Caco-2 (cell line): Measurements from ENCODE around the gene UGP2. TPM values are rescaled to one million over a fixed set of nuclear protein-coding genes. Genes with fewer than 3 reads are reported as not detected.

ENCODE experiments used
- BruUV-seq: library from RNA; stranded (reverse); fragments of 400-500 nt; replicated peaks from 2 replicates; lab custom pipeline; 2021; lab: Mats Ljungman, UMichigan
- CTCF ChIA-PET: fragments of 300-600 bp; sonication (Branson Sonifier 250); formaldehyde crosslinking; loops from one replicate; lab custom pipeline; 2022; ENCODE audit warnings: antibody characterized with exemption; lab: Charles Lee
- POLR2A ChIA-PET: fragments of 300-600 bp; sonication (Branson Sonifier 250); formaldehyde crosslinking; loops from one replicate; lab custom pipeline; 2022; ENCODE audit warnings: antibody characterized with exemption; lab: Charles Lee
- DNase-seq, 2 experiments: peaks; one replicate each; pipeline versions ENCODE4 v3.0.0 to v3.0.0-alpha.2; 2020 to 2022
- H3K27me3 ChIP-seq: replicated peaks from 2 replicates; pipeline ENCODE4 v1.6.0; 2011; ENCODE audit warnings: low read length; ENCODE audit not compliant: control insufficient read depth, insufficient read depth
- H3K36me3 ChIP-seq: 2 replicates; pipeline ENCODE4 v1.5.1; 2011; ENCODE audit warnings: low read length; ENCODE audit not compliant: control insufficient read depth, insufficient read depth
- H3K4me1 ChIP-seq: fragments of 250-450 bp; sonication (Bioruptor Pico); 2 replicates; pipeline ENCODE4 v1.5.1; 2020; ENCODE audit warnings: mild to moderate bottlenecking
- H3K4me3 ChIP-seq: 2 replicates; pipeline ENCODE4 v1.5.1; 2011; ENCODE audit warnings: low read depth, mild to moderate bottlenecking, control low read depth, low read length
- H3K9me3 ChIP-seq: fragments of 250-450 bp; sonication (Bioruptor Pico); 2 replicates; pipeline ENCODE4 v1.5.1; 2020; ENCODE audit warnings: mild to moderate bottlenecking, moderate library complexity
- H3K27ac Mint-ChIP-seq: one replicate; pipeline ENCODE4 v1.8.0; 2022; ENCODE audit warnings: mixed read lengths; ENCODE audit not compliant: unreplicated experiment
- H3K27me3 Mint-ChIP-seq: one replicate; pipeline ENCODE4 v1.8.0; 2022; ENCODE audit warnings: mixed read lengths; ENCODE audit not compliant: insufficient read depth, unreplicated experiment
- H3K36me3 Mint-ChIP-seq: one replicate; pipeline ENCODE4 v1.8.0; 2022; ENCODE audit warnings: mild to moderate bottlenecking, mixed read lengths; ENCODE audit not compliant: insufficient read depth, unreplicated experiment
- H3K4me1 Mint-ChIP-seq: one replicate; pipeline ENCODE4 v1.8.0; 2022; ENCODE audit warnings: low read depth, mixed read lengths; ENCODE audit not compliant: unreplicated experiment
- H3K4me3 Mint-ChIP-seq: one replicate; pipeline ENCODE4 v1.8.0; 2022; ENCODE audit warnings: mild to moderate bottlenecking, moderate library complexity, mixed read lengths; ENCODE audit not compliant: unreplicated experiment
- H3K9me3 Mint-ChIP-seq: one replicate; pipeline ENCODE4 v1.8.0; 2022; ENCODE audit warnings: mixed read lengths; ENCODE audit not compliant: unreplicated experiment
- CTCF ChIP-seq, 2 experiments: fragments of 200-600 bp in 1 of 2; IDR thresholded peaks; 1 replicate in 1 of 2; 2 replicates in 1 of 2; pipeline versions ENCODE4 v1.5.1 to v1.8.0; 2011 to 2022; ENCODE audit warnings: antibody characterized with exemption in 1 of 2, control low read depth in 1 of 2, inconsistent platforms in 1 of 2, low read depth in 1 of 2, low read length in 1 of 2, mild to moderate bottlenecking in 1 of 2, moderate library complexity in 1 of 2; ENCODE audit not compliant: insufficient read depth in 1 of 2, severe bottlenecking in 1 of 2, unreplicated experiment in 1 of 2
- intact Hi-C: fragments of 100-400 bp; cut with micrococcal nuclease; formaldehyde crosslinking; loops from one replicate; pipeline ENCODE4 v1.10.0; 2022; ENCODE audit not compliant: unreplicated experiment
- total RNA-seq: library from RNA; stranded (reverse); gene quantifications from 2 replicates; pipeline ENCODE4 v1.2.3, GENCODE V29; 2022

UGP2 gene
- total RNA-seq, 1 experiment from 2014 or later = 307 TPM

GRCh38 chr2:63862806-63863205 is 21.1 kb downstream of the UGP2 start:
- Histone ChIP-seq H3K27me3 (no peaks in the 10 kb centered on the region), H3K4me1 (peaks cover 32% of the 10 kb centered on the region), H3K4me3 (no peak overlapping the region), H3K9me3 (no peaks in the 10 kb centered on the region), H3K36me3 (peaks cover 2% of the 10 kb centered on the region; the same call in 1 of the 2 replicates)
- Mint-ChIP-seq H3K36me3 (peaks cover 74% of the 10 kb centered on the region), H3K9me3 (no peaks in the 10 kb centered on the region), H3K27me3 (no peaks in the 10 kb centered on the region), H3K4me1 (peaks cover 43% of the 10 kb centered on the region), H3K4me3 (no peak overlapping the region), H3K27ac (peak overlapping the region; percentile 85)
- no peak for TF ChIP-seq CTCF (IDR thresholded peaks at IDR 0.05; ENCODE audit: insufficient read depth in 1 of 2, low read depth in 1 of 2, low read length in 1 of 2, severe bottlenecking in 1 of 2, unreplicated experiment in 1 of 2)
- POLR2A ChIA-PET = interaction anchor here (0.5 to 1.1 kb wide), 2 partner anchors 21 to 158 kb away, joined by 4 to 15 read pairs; partner anchors contain the start of gene UGP2
- CTCF ChIA-PET = interaction anchor here (0.7 to 1.1 kb wide), 3 partner anchors 20 to 164 kb away, joined by 3 to 4 read pairs (median 4); partner anchors contain the start of gene UGP2
- intact Hi-C loops = loop anchor here (1.0 kb wide), 1 partner anchor 248 kb away; no protein-coding TSS in a partner anchor
- DNase-seq = peak in 1 of 2 experiments; percentile 74
- no TSS peak for BruUV-seq

GRCh38 chr2:63863707-63864106 is 22.0 kb downstream of the UGP2 start:
- H3K4me1 ChIP-seq = peaks cover 32% of the 10 kb centered on the region
- no peak for DNase-seq
- TF ChIP-seq CTCF (IDR thresholded peaks at IDR 0.05; ENCODE audit: insufficient read depth in 1 of 2, low read depth in 1 of 2, low read length in 1 of 2, severe bottlenecking in 1 of 2, unreplicated experiment in 1 of 2) = no peak
- H3K36me3 Mint-ChIP-seq = peaks cover 74% of the 10 kb centered on the region
- H3K4me3 Mint-ChIP-seq = peak overlapping the region; percentile 31
- no peaks in the 10 kb centered on the region for H3K36me3 ChIP-seq
- no peak overlapping the region for H3K4me3 ChIP-seq
- H3K27me3 ChIP-seq = no peaks in the 10 kb centered on the region
- no peaks in the 10 kb centered on the region for H3K27me3 Mint-ChIP-seq
- ChIA-PET POLR2A (interaction anchor here (2.5 kb wide), 1 partner anchor 22 kb away, joined by 14 read pairs; the partner anchor contains the start of gene UGP2), CTCF (no interaction called here)
- peak overlapping the region; percentile 85 for H3K27ac Mint-ChIP-seq
- no peaks in the 10 kb centered on the region for H3K9me3 ChIP-seq
- intact Hi-C loops = no loop called here
- BruUV-seq = no TSS peak
- H3K9me3 Mint-ChIP-seq = no peaks in the 10 kb centered on the region
- H3K4me1 Mint-ChIP-seq = peaks cover 44% of the 10 kb centered on the region

- Histone ChIP-seq H3K9me3 (no peaks in the 10 kb centered on the region), H3K4me3 (no peak overlapping the region), H3K36me3 (no peaks in the 10 kb centered on the region), H3K27me3 (no peaks in the 10 kb centered on the region), H3K4me1 (peaks cover 38% of the 10 kb centered on the region)
- no peaks in the 10 kb centered on the region for H3K27me3 Mint-ChIP-seq
- H3K4me3 Mint-ChIP-seq = no peak overlapping the region
- ChIA-PET CTCF (interaction anchor here (0.6 to 1.0 kb wide), 4 partner anchors 16 to 540 kb away, joined by 3 to 4 read pairs (median 3); no protein-coding TSS in a partner anchor), POLR2A (interaction anchor here (2.5 kb wide), 1 partner anchor 23 kb away, joined by 14 read pairs; the partner anchor contains the start of gene UGP2)
- H3K9me3 Mint-ChIP-seq = no peaks in the 10 kb centered on the region
- DNase-seq = no peak
- intact Hi-C loops = no loop called here
- TF ChIP-seq CTCF (IDR thresholded peaks at IDR 0.05; ENCODE audit: insufficient read depth in 1 of 2, low read depth in 1 of 2, low read length in 1 of 2, severe bottlenecking in 1 of 2, unreplicated experiment in 1 of 2) = no peak
- peaks cover 59% of the 10 kb centered on the region for H3K36me3 Mint-ChIP-seq
- H3K4me1 Mint-ChIP-seq = peaks cover 50% of the 10 kb centered on the region
- H3K27ac Mint-ChIP-seq = peak overlapping the region; percentile 46
- no TSS peak for BruUV-seq
Observed at GRCh38 chr2:63865159-63865799, 23.6 kb downstream of the UGP2 start.
